Neural progenitor cell (in vitro differentiated cells): ENCODE measurements around the gene GUCD1. TPM values are rescaled to one million over a fixed set of nuclear protein-coding genes. Genes with fewer than 3 reads are reported as not detected.

ENCODE experiments used
- DNase-seq: peaks from one replicate; pipeline ENCODE4 v3.0.0-alpha.2; 2016; ENCODE audit warnings: low spot score
- H2AFZ ChIP-seq: fragments of 200-600 bp; sonication (generic); replicated peaks from 2 replicates; pipeline ENCODE4 v1.6.1; 2016; ENCODE audit warnings: antibody characterized with exemption
- H3F3A ChIP-seq: fragments of 200-600 bp; sonication (generic); 2 replicates; pipeline ENCODE4 v1.6.1; 2016; ENCODE audit warnings: antibody characterized with exemption, low read depth
- H3K27ac ChIP-seq: fragments of 200-600 bp; sonication (generic); 2 replicates; pipeline ENCODE4 v1.5.1; 2016; ENCODE audit warnings: mild to moderate bottlenecking
- H3K27me3 ChIP-seq: fragments of 200-600 bp; sonication (generic); 2 replicates; pipeline ENCODE4 v1.6.1; 2016; ENCODE audit warnings: mild to moderate bottlenecking, moderate library complexity
- H3K36me3 ChIP-seq: fragments of 200-600 bp; sonication (generic); 2 replicates; pipeline ENCODE4 v1.5.1; 2016
- H3K4me1 ChIP-seq: fragments of 200-600 bp; sonication (generic); 2 replicates; pipeline ENCODE4 v1.6.1; 2016; ENCODE audit warnings: mixed run types
- H3K4me2 ChIP-seq: fragments of 200-600 bp; sonication (generic); 2 replicates; pipeline ENCODE4 v1.6.1; 2016
- H3K4me3 ChIP-seq: fragments of 200-600 bp; sonication (generic); 2 replicates; pipeline ENCODE4 v1.5.1; 2016
- H3K79me2 ChIP-seq: fragments of 200-600 bp; sonication (generic); 2 replicates; pipeline ENCODE4 v1.6.1; 2016; ENCODE audit warnings: low read depth
- H3K9ac ChIP-seq: fragments of 200-600 bp; sonication (generic); 2 replicates; pipeline ENCODE4 v1.6.1; 2016
- H3K9me3 ChIP-seq: fragments of 200-600 bp; sonication (generic); 2 replicates; pipeline ENCODE4 v1.5.1; 2016; ENCODE audit warnings: low read depth
- H4K20me1 ChIP-seq: fragments of 200-600 bp; sonication (generic); 2 replicates; pipeline ENCODE4 v1.6.1; 2016; ENCODE audit warnings: low read depth
- H3K27ac Mint-ChIP-seq: 3 replicates; pipeline ENCODE4 v1.8.0; 2021; ENCODE audit warnings: mixed read lengths
- H3K27me3 Mint-ChIP-seq: 2 replicates; pipeline ENCODE4 v1.8.0; 2022; ENCODE audit warnings: low read depth, mild to moderate bottlenecking, inconsistent platforms, moderate library complexity, mixed read lengths; ENCODE audit not compliant: insufficient read depth
- H3K36me3 Mint-ChIP-seq: 3 replicates; pipeline ENCODE4 v1.8.0; 2021; ENCODE audit warnings: mixed read lengths
- H3K4me1 Mint-ChIP-seq: 3 replicates; pipeline ENCODE4 v1.8.0; 2021; ENCODE audit warnings: mixed read lengths
- H3K4me3 Mint-ChIP-seq: 3 replicates; pipeline ENCODE4 v1.8.0; 2021; ENCODE audit warnings: mild to moderate bottlenecking, moderate library complexity, mixed read lengths
- H3K9me3 Mint-ChIP-seq: 3 replicates; pipeline ENCODE4 v1.8.0; 2020; ENCODE audit warnings: mixed read lengths
- EZH2 ChIP-seq: fragments of 200-600 bp; sonication (generic); IDR thresholded peaks from 2 replicates; pipeline ENCODE4 v1.6.1; 2017; ENCODE audit warnings: antibody characterized with exemption, mild to moderate bottlenecking, moderate library complexity
- EZH2phosphoT487 ChIP-seq: fragments of 200-600 bp; sonication (generic); IDR thresholded peaks from 2 replicates; pipeline ENCODE4 v1.6.1; 2017; ENCODE audit warnings: antibody characterized with exemption
- total RNA-seq: library from RNA; depleted of rRNA; stranded (reverse); fragments of >200 nt; gene quantifications from 2 replicates; pipeline ENCODE4 v1.2.3, GENCODE V29; 2015; ENCODE audit warnings: low replicate concordance
- TF ChIP-seq, protein P1 (sequence below): fragments of 200-600 bp; sonication (generic); IDR thresholded peaks from 2 replicates; pipeline ENCODE4 v1.5.1; 2017; ENCODE audit warnings: antibody characterized with exemption, mild to moderate bottlenecking

Gene GUCD1
- total RNA-seq, 1 donor from 2014 or later, result 31.0 TPM

DNA sequence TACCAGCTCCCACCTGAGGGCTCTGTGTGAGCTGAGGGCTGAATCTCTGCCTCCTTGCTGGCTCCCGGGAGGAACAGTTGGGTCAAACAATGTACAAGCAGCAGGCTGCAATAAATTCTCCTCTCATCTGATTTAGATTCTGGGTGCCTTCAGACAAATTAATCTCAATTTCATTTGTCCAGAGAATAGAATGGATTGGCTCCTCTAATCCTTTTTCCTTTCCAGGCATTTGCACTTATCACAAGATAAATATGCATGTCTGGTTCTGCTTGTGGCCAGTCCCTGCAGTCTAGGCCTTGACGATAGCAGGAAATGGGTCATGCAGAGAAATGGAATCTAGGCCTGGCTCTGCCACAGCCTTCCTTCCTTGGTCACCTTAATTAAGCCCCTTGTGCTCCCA, 31.1 kb downstream of the GUCD1 start:
- peaks cover 7% of the 10 kb centered on the region for H3K4me1 Mint-ChIP-seq
- no peak overlapping the region for H3K4me2 ChIP-seq
- H3K36me3 ChIP-seq, result no peaks in the 10 kb centered on the region
- H2AFZ ChIP-seq, result no peak overlapping the region
- H3K36me3 Mint-ChIP-seq, result no peaks in the 10 kb centered on the region
- H3K79me2 ChIP-seq, result no peaks in the 10 kb centered on the region
- no peaks in the 10 kb centered on the region for H3K27me3 ChIP-seq
- DNase-seq, result no peak
- TF ChIP-seq EZH2, result no peak
- H3K4me1 ChIP-seq, result peaks cover 5% of the 10 kb centered on the region
- no peak overlapping the region for H3K9ac ChIP-seq
- H3F3A ChIP-seq, result no peaks in the 10 kb centered on the region
- no peak overlapping the region for H3K27ac ChIP-seq
- no peaks in the 10 kb centered on the region for H4K20me1 ChIP-seq
- H3K4me3 ChIP-seq, result no peak overlapping the region
- H3K27ac Mint-ChIP-seq, result no peak overlapping the region
- H3K4me3 Mint-ChIP-seq, result no peak overlapping the region
- no peaks in the 10 kb centered on the region for H3K9me3 ChIP-seq
- no peaks in the 10 kb centered on the region for H3K9me3 Mint-ChIP-seq
- H3K27me3 Mint-ChIP-seq, result peaks cover 9% of the 10 kb centered on the region

DNA sequence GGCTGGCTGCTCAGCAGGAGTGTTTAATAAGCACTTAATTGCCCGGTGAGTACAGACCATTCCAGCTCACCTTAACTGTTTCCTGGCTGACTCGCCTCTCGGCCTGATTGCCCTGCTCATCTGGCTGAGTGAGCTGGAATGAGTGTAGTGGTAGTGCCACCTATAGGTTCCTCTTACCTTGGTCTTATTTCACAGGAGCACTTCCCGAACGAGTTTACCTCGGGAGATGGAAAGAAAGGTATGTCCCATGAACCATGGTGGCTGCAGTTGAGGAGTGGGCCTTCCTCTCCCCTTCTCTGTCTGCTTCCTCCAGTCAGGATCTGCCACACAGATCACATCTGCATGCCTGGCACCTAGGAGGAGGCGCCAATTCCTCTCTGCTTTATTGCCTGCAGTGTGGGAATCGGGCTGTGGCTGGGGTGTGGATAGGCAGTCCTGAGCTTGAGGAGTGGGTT, 33.1 kb downstream of the GUCD1 start:
- no peak overlapping the region for H3K27ac Mint-ChIP-seq
- Histone ChIP-seq H3K36me3 (no peaks in the 10 kb centered on the region), H3K4me2 (peak overlapping the region; percentile 33), H3K9me3 (no peaks in the 10 kb centered on the region), H4K20me1 (no peaks in the 10 kb centered on the region), H3K4me1 (peaks cover 5% of the 10 kb centered on the region), H2AFZ (peak overlapping the region; percentile 48), H3F3A (no peaks in the 10 kb centered on the region), H3K4me3 (no peak overlapping the region), H3K27me3 (no peaks in the 10 kb centered on the region), H3K9ac (no peak overlapping the region), H3K79me2 (no peaks in the 10 kb centered on the region), H3K27ac (no peak overlapping the region)
- H3K36me3 Mint-ChIP-seq, result no peaks in the 10 kb centered on the region
- DNase-seq, result peak; percentile 75
- TF ChIP-seq EZH2phosphoT487, result no peak
- TF ChIP-seq, protein P1, sequence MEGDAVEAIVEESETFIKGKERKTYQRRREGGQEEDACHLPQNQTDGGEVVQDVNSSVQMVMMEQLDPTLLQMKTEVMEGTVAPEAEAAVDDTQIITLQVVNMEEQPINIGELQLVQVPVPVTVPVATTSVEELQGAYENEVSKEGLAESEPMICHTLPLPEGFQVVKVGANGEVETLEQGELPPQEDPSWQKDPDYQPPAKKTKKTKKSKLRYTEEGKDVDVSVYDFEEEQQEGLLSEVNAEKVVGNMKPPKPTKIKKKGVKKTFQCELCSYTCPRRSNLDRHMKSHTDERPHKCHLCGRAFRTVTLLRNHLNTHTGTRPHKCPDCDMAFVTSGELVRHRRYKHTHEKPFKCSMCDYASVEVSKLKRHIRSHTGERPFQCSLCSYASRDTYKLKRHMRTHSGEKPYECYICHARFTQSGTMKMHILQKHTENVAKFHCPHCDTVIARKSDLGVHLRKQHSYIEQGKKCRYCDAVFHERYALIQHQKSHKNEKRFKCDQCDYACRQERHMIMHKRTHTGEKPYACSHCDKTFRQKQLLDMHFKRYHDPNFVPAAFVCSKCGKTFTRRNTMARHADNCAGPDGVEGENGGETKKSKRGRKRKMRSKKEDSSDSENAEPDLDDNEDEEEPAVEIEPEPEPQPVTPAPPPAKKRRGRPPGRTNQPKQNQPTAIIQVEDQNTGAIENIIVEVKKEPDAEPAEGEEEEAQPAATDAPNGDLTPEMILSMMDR, result peak; percentile 56
- no peaks in the 10 kb centered on the region for H3K9me3 Mint-ChIP-seq
- peaks cover 15% of the 10 kb centered on the region for H3K27me3 Mint-ChIP-seq
- no peak overlapping the region for H3K4me3 Mint-ChIP-seq
- peaks cover 7% of the 10 kb centered on the region for H3K4me1 Mint-ChIP-seq

DNA sequence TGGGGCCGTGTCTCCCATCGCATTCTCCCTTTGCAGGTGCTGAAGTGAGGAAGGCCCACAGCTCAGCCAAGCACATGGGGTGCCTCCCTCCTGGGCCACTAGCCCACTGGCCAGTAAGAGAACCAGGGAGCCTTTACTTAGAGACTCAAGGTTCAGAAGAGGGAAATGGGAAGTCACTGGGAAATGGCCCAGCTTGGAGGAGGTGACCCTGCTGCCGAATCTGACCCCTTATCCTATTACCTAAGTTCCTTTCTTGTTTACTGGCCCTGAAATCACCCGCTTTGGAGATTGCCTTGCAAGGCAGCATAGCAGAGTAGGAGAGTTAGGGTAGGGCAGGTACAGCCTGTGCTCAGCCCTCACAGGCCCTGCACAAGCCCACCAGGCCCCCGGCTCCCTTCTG, 35.4 kb downstream of the GUCD1 start:
- Histone ChIP-seq H3K4me2 (no peak overlapping the region), H4K20me1 (no peaks in the 10 kb centered on the region), H3K36me3 (no peaks in the 10 kb centered on the region), H3K9ac (no peak overlapping the region), H3K4me3 (no peak overlapping the region), H3K27me3 (no peaks in the 10 kb centered on the region), H3K27ac (no peak overlapping the region), H3K9me3 (no peaks in the 10 kb centered on the region), H2AFZ (no peak overlapping the region), H3K4me1 (peaks cover 5% of the 10 kb centered on the region), H3F3A (no peaks in the 10 kb centered on the region), H3K79me2 (no peaks in the 10 kb centered on the region)
- no peak for TF ChIP-seq EZH2
- H3K4me1 Mint-ChIP-seq, result peaks cover 3% of the 10 kb centered on the region
- no peak for DNase-seq
- peaks cover 15% of the 10 kb centered on the region for H3K27me3 Mint-ChIP-seq
- no peak overlapping the region for H3K4me3 Mint-ChIP-seq
- no peaks in the 10 kb centered on the region for H3K9me3 Mint-ChIP-seq
- no peak overlapping the region for H3K27ac Mint-ChIP-seq
- no peaks in the 10 kb centered on the region for H3K36me3 Mint-ChIP-seq

DNA sequence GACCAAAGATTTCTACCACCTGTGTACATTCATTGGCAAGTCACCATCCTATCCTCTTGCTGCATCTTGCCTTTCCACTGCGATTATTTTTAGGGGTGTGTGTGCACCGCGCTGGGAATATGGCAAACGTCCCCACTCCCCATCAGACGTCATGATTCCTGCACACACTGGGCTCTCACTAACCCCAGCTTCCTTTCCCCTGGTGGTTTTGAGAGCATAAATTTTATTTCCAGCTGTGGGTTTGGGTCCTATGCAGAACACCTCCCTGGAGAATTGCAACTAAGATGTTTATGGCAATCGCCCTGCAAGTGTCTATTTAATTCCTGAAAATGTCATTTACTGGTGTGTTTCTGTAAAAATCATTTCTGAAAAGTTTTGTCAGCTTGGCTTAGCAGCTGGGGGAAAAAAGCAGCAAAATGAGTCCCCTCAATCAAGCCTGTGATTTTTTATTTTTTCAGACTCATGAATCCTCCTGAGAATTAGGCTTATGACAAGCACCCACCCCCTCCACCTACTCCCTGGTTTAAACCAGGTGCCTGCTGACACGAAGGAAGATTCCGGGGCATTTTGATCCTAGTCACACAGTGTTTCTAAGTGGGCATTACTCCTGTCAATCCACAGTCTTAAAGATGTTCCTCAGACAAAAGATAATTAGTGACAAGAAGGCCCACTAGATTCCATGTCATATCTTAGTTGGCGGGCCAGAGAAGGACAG, 36.0 kb downstream of the GUCD1 start:
- Mint-ChIP-seq H3K36me3 (no peaks in the 10 kb centered on the region), H3K9me3 (no peaks in the 10 kb centered on the region), H3K27ac (no peak overlapping the region), H3K4me3 (no peak overlapping the region), H3K27me3 (peaks cover 12% of the 10 kb centered on the region), H3K4me1 (peaks cover 3% of the 10 kb centered on the region)
- Histone ChIP-seq H3F3A (no peaks in the 10 kb centered on the region), H3K9me3 (no peaks in the 10 kb centered on the region), H3K9ac (no peak overlapping the region), H3K27me3 (no peaks in the 10 kb centered on the region), H3K36me3 (no peaks in the 10 kb centered on the region), H3K4me3 (no peak overlapping the region), H2AFZ (no peak overlapping the region), H3K4me2 (no peak overlapping the region), H4K20me1 (no peaks in the 10 kb centered on the region), H3K27ac (no peak overlapping the region), H3K4me1 (peaks cover 5% of the 10 kb centered on the region), H3K79me2 (no peaks in the 10 kb centered on the region)
- TF ChIP-seq EZH2phosphoT487, result no peak
- TF ChIP-seq EZH2, result no peak
- TF ChIP-seq, protein P1, result no peak
- no peak for DNase-seq
